DMS 273 treated with DMSO at 0.1 percent for 48 hours (cell line): ENCODE data around the gene NPIPA3.
"Not testable (repeated sequence)": the region's sequence is repeated elsewhere in the genome, so short reads cannot be mapped to it uniquely, and the experiment has no call there.

Source experiments
- DNase-seq: peaks from one replicate; lab custom pipeline; 2025; lab: John Stamatoyannopoulos, UW

Gene NPIPA3

DNA sequence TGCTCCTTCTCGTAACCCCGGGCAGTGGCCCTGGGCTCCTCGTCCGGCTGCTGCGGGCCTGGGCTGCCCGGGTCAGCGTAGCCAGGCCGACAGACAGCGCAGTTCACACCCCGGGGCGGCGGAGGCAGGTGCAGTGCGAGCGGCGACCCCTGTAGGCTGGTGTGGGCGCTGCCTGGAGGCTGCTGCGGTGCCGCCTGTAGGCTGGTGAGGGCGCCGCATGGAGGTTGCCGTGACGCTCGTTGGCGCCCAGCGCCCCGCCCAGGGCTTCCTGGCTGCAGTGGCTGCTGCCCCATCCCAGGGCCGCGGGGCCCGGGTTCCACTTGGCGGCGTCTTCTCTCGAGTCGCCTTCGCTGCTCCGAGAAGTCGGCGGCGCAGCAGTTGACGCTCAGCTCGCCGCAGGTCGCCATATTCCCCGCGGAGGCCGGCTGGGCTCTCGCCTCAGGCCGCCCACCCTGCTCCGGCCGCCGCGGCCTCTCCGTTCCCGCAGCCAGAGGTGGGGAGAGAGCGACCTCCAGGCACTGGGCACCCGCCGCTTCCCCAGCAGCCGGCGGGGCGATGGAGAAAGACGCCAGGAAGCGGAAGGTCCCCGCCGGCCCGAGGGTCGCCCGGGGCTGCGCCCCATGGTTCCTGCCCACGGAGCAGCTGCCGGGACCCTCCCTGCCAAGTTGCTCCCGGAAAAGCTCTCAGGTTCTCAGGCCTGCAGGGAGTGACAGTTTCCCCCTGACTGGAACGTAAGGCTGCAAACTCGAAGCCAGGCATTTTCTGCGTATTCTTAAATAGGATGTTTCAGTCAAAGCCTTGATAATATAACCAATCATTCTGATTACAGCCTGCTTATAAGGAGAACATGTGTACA lies 39.3 kb downstream of the NPIPA3 start, which contains the start of gene NPIPA2:
TSS of gene NPIPA2 (plus strand) at position 261 of the 856 bp plus-strand sequence. CDS start 5,533 bp downstream, outside the sequence.
- not testable (repeated sequence) for DNase-seq

DNA sequence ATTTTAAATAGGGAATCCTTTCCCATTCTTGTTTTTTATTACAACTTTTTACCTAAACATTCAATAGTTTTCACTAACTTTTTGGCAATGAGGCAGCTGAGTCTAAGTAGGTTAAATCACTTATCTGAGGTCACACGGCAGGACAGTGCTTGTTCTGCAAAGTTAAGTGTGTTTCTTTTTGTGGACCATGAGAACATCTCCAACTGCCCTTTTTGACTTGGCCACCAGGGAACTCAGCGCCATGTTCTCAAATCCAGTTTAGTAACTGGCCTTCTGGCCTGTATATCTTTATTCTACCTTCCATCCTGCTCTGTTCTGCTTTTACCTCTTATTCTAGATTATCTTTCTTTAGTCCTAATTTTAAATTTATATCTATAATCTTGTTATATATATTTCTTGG lies 70.4 kb downstream of the NPIPA3 start:
- not testable (repeated sequence) for DNase-seq

DNA sequence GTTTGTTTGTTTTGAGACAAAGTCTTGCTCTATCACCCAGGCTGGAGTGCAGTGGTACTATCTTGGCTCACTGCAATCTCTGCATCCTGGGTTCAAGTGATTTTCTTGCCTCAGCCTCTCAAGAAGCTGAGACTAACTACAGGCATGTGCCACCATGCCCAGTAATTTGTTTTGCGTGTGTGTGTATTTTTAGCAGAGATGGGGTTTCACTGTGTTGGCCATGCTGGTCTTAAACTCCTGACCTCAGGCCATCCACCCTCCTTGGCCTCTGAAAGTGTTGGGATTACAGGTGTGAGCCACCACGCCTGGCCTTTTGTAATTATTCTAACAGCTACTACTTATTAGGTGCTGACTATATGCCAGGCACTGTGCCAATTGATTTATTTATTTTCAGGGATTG lies 72.4 kb downstream of the NPIPA3 start:
- DNase-seq: not testable (repeated sequence)
